SK-N-SH (cell line): ENCODE data around the gene CREB5. TPM values are rescaled to one million over a fixed set of nuclear protein-coding genes. Genes with fewer than 3 reads are reported as not detected.

Experiments
- CTCF ChIA-PET: fragments of 300-600, 350-600 bp; formaldehyde crosslinking; extraction: SDS; loops from one replicate; lab custom pipeline; 2021; lab: Yijun Ruan, JAX
- POLR2A ChIA-PET: fragments of 350-600 bp; sonication (Branson Sonifier 250); formaldehyde crosslinking; extraction: SDS; loops from one replicate; lab custom pipeline; 2020; ENCODE audit warnings: antibody characterized with exemption, inconsistent platforms; lab: Yijun Ruan, JAX
- DNase-seq: peaks from one replicate; pipeline ENCODE4 v3.0.0; 2012
- H2AFZ ChIP-seq: fragments of 200-600 bp; sonication (generic); 2 replicates; pipeline ENCODE4 v1.8.1; 2016; ENCODE audit warnings: antibody characterized with exemption, mild to moderate bottlenecking, low read depth
- H3F3A ChIP-seq: fragments of 200-600 bp; sonication (generic); replicated peaks from 2 replicates; pipeline ENCODE3; 2016; ENCODE audit warnings: antibody characterized with exemption, mild to moderate bottlenecking; ENCODE audit not compliant: insufficient read depth
- H3K27ac ChIP-seq, 2 experiments: fragments of 200-500 bp in 1 of 2; fragments of 200-600 bp in 1 of 2; sonication (Bioruptor generic) in 1 of 2; sonication (generic), shearing (Covaris generic) in 1 of 2; 2 replicates each; pipeline versions ENCODE4 v1.5.1 to v1.6.1; 2014 to 2016; ENCODE audit warnings: low read depth in 2 of 2, inconsistent platforms in 1 of 2, low read length in 1 of 2, mild to moderate bottlenecking in 1 of 2, mixed read lengths in 1 of 2
- H3K27me3 ChIP-seq: fragments of 200-600 bp; sonication (generic), shearing (Covaris generic); 2 replicates; pipeline ENCODE4 v1.6.1; 2016; ENCODE audit warnings: mixed run types; ENCODE audit not compliant: insufficient read depth
- H3K36me3 ChIP-seq, 2 experiments: fragments of 200-500 bp in 1 of 2; fragments of 200-600 bp in 1 of 2; sonication (Bioruptor generic) in 1 of 2; sonication (generic) in 1 of 2; replicated peaks in 1 of 2; 2 replicates each; pipeline versions ENCODE3 to v1.5.1; 2014 to 2016; ENCODE audit warnings: low read length in 1 of 2, mild to moderate bottlenecking in 1 of 2; ENCODE audit not compliant: insufficient read depth in 2 of 2, control insufficient read depth in 1 of 2
- H3K4me1 ChIP-seq, 2 experiments: fragments of 200-500 bp in 1 of 2; fragments of 200-600 bp in 1 of 2; sonication (Bioruptor generic) in 1 of 2; sonication (generic), shearing (Covaris generic) in 1 of 2; 2 replicates each; pipeline versions ENCODE4 v1.5.1 to v1.6.1; 2014 to 2016; ENCODE audit warnings: low read depth in 1 of 2, low read length in 1 of 2, mixed run types in 1 of 2; ENCODE audit not compliant: insufficient read depth in 2 of 2, control insufficient read depth in 1 of 2
- H3K4me2 ChIP-seq: fragments of 200-600 bp; sonication (generic), shearing (Covaris generic); 2 replicates; pipeline ENCODE4 v1.6.1; 2017; ENCODE audit warnings: mixed run types
- H3K4me3 ChIP-seq, 2 experiments: fragments of 200-500 bp in 1 of 2; fragments of 200-600 bp in 1 of 2; sonication (Bioruptor generic) in 1 of 2; sonication (generic), shearing (Covaris generic) in 1 of 2; 2 replicates each; pipeline versions ENCODE4 v1.5.1 to v1.8.1; 2014 to 2016; ENCODE audit warnings: low read depth in 2 of 2, inconsistent platforms in 1 of 2, low read length in 1 of 2, mild to moderate bottlenecking in 1 of 2, mixed read lengths in 1 of 2, moderate library complexity in 1 of 2
- H3K79me2 ChIP-seq: fragments of 200-600 bp; sonication (generic); 2 replicates; pipeline ENCODE4 v1.8.1; 2017; ENCODE audit warnings: mild to moderate bottlenecking; ENCODE audit not compliant: insufficient read depth
- H3K9ac ChIP-seq: fragments of 200-600 bp; sonication (generic); 2 replicates; pipeline ENCODE4 v1.6.1; 2017; ENCODE audit warnings: mixed run types
- H3K9me2 ChIP-seq: fragments of 200-600 bp; sonication (generic); 2 replicates; pipeline ENCODE4 v1.6.1; 2017; ENCODE audit warnings: mixed run types
- H3K9me3 ChIP-seq: fragments of 200-600 bp; sonication (generic); 2 replicates; pipeline ENCODE4 v1.6.1; 2017; ENCODE audit warnings: mixed run types, mild to moderate bottlenecking, moderate library complexity
- H4K20me1 ChIP-seq: fragments of 200-600 bp; sonication (generic); 2 replicates; pipeline ENCODE4 v1.6.1; 2017; ENCODE audit warnings: mild to moderate bottlenecking, mixed run types; ENCODE audit not compliant: insufficient read depth
- CHD2 ChIP-seq: fragments of 150-350 bp; IDR thresholded peaks from 2 replicates; pipeline ENCODE4 v1.6.1; 2018; ENCODE audit warnings: low read length; ENCODE audit not compliant: partially characterized antibody
- EP300 ChIP-seq, 2 experiments: IDR thresholded peaks; 2 replicates each; pipeline versions ENCODE4 v1.4.0 to v1.6.1; 2012; ENCODE audit warnings: borderline replicate concordance in 1 of 2, low read depth in 1 of 2, low read length in 1 of 2
- EZH2phosphoT487 ChIP-seq: fragments of 200-600 bp; sonication (generic); IDR thresholded peaks from 2 replicates; pipeline ENCODE4 v1.6.1; 2017; ENCODE audit warnings: low read depth, mixed run types, mild to moderate bottlenecking, antibody characterized with exemption, moderate library complexity, borderline replicate concordance
- FOXM1 ChIP-seq: IDR thresholded peaks from 2 replicates; pipeline ENCODE4 v1.4.0; 2012; ENCODE audit warnings: low read depth, mild to moderate bottlenecking
- GABPA ChIP-seq: IDR thresholded peaks from 2 replicates; pipeline ENCODE4 v1.4.0; 2012; ENCODE audit warnings: low read depth, mild to moderate bottlenecking
- JUND ChIP-seq: IDR thresholded peaks from 2 replicates; pipeline ENCODE4 v1.4.0; 2012
- MAX ChIP-seq: IDR thresholded peaks from 2 replicates; pipeline ENCODE4 v1.4.0; 2012; ENCODE audit warnings: low read depth
- MXI1 ChIP-seq: IDR thresholded peaks from 2 replicates; pipeline ENCODE4 v1.6.1; 2012; ENCODE audit warnings: mild to moderate bottlenecking, low read depth, low read length, improper control_type of control experiment
- NRF1 ChIP-seq: IDR thresholded peaks from 2 replicates; pipeline ENCODE4 v1.6.1; 2012; ENCODE audit warnings: low read depth, mild to moderate bottlenecking, low read length
- POLR2AphosphoS5 ChIP-seq: IDR thresholded peaks from 2 replicates; pipeline ENCODE4 v1.6.1; 2012; ENCODE audit warnings: low read depth, low read length
- RXRA ChIP-seq: IDR thresholded peaks from 2 replicates; pipeline ENCODE4 v1.4.0; 2012; ENCODE audit warnings: low read depth, mild to moderate bottlenecking, borderline replicate concordance
- SMC3 ChIP-seq: IDR thresholded peaks from 2 replicates; pipeline ENCODE4 v1.6.1; 2012; ENCODE audit warnings: low read depth, low read length, improper control_type of control experiment
- TCF12 ChIP-seq: IDR thresholded peaks from 2 replicates; pipeline ENCODE4 v1.4.0; 2012
- TEAD4 ChIP-seq: IDR thresholded peaks from 2 replicates; pipeline ENCODE4 v1.4.0; 2012; ENCODE audit warnings: mild to moderate bottlenecking, borderline replicate concordance; ENCODE audit not compliant: insufficient read depth
- USF2 ChIP-seq: fragments of 150-350 bp; IDR thresholded peaks from 2 replicates; pipeline ENCODE4 v1.6.1; 2017; ENCODE audit warnings: antibody characterized with exemption, low read length, low read depth, borderline replicate concordance
- YY1 ChIP-seq: IDR thresholded peaks from 2 replicates; pipeline ENCODE4 v1.4.0; 2012; ENCODE audit warnings: low read depth, mild to moderate bottlenecking
- ZBTB33 ChIP-seq: IDR thresholded peaks from 2 replicates; pipeline ENCODE4 v1.4.0; 2012; ENCODE audit warnings: low read depth, borderline replicate concordance
- WGBS: methylation state at CpG from one replicate; pipeline ENCODE4 v1.1.6; 2017; ENCODE audit warnings: low lambda C conversion rate; 5-methylcytosine and 5-hydroxymethylcytosine counted together
- polyA plus RNA-seq, 3 experiments: library from polyadenylated mRNA; depleted of rRNA; stranded (reverse); fragments of >200 nt; gene quantifications; 2 replicates each; pipeline ENCODE4 v1.2.3, GENCODE V29; 2012
- TF ChIP-seq, protein P1 (sequence below): fragments of 150-350 bp; IDR thresholded peaks from 2 replicates; pipeline ENCODE4 v1.6.1; 2016; ENCODE audit warnings: mild to moderate bottlenecking, low read depth, low read length
- TF ChIP-seq, protein P2 (sequence below): fragments of 200-600 bp; sonication (generic); IDR thresholded peaks from 2 replicates; pipeline ENCODE4 v1.6.1; 2017; ENCODE audit warnings: antibody characterized with exemption, mild to moderate bottlenecking, moderate library complexity

Gene CREB5
- polyA plus RNA-seq, 1 of the 3 experiments (the other 2 are of a cell fraction) = 19.3 TPM

- ChIA-PET CTCF (interaction anchor here (0.6 to 2.7 kb wide), 2 partner anchors 11 to 50 kb away, joined by 3 to 9 read pairs; no protein-coding TSS in a partner anchor), POLR2A (no interaction called here)
- Histone ChIP-seq H3K9me2 (no peaks in the 10 kb centered on the region), H3K4me3 (no peak overlapping the region), H3K79me2 (no peaks in the 10 kb centered on the region), H3K9me3 (no peaks in the 10 kb centered on the region), H4K20me1 (no peaks in the 10 kb centered on the region), H3K9ac (no peak overlapping the region), H2AFZ (no peak overlapping the region), H3K4me1 (peaks cover 0 to 4% of the 10 kb centered on the region in 2 experiments; a peak in 1 of 4 replicates), H3K4me2 (no peak overlapping the region), H3F3A (no peaks in the 10 kb centered on the region), H3K27me3 (no peaks in the 10 kb centered on the region; the same call in 1 of the 2 replicates), H3K27ac (no peak overlapping the region), H3K36me3 (no peaks in the 10 kb centered on the region)
- no peak for DNase-seq
- WGBS = 84% methylated on average over 5 of the region's 5 CpGs
- TF ChIP-seq SMC3 (no peak), RXRA (no peak), POLR2AphosphoS5 (no peak), TEAD4 (no peak)
These were observed 187.1 kb downstream of the CREB5 start for GRCh38 chr7:28599411-28599810.

GRCh38 chr7:28602282-28602681 is 190.0 kb downstream of the CREB5 start:
- Histone ChIP-seq H2AFZ (no peak overlapping the region), H3K27ac (no peak overlapping the region), H3K4me1 (peaks cover 0 to under 1% of the 10 kb centered on the region in 2 experiments; a peak in 1 of 4 replicates), H3K27me3 (no peaks in the 10 kb centered on the region; the same call in 1 of the 2 replicates), H3F3A (no peaks in the 10 kb centered on the region), H3K9me2 (no peaks in the 10 kb centered on the region), H3K4me3 (no peak overlapping the region), H3K9me3 (no peaks in the 10 kb centered on the region), H3K9ac (no peak overlapping the region), H3K4me2 (no peak overlapping the region), H3K36me3 (no peaks in the 10 kb centered on the region), H4K20me1 (no peaks in the 10 kb centered on the region), H3K79me2 (no peaks in the 10 kb centered on the region)
- TF ChIP-seq NRF1 = no peak
- TF ChIP-seq EZH2phosphoT487 = no peak
- no peak for TF ChIP-seq YY1
- TF ChIP-seq USF2 = no peak
- no peak for TF ChIP-seq MAX
- no peak for TF ChIP-seq FOXM1
- no peak for TF ChIP-seq EP300 (IDR thresholded peaks at IDR 0.05; ENCODE audit: borderline replicate concordance in 1 of 2, low read depth in 1 of 2, low read length in 1 of 2)
- TF ChIP-seq, protein P1, sequence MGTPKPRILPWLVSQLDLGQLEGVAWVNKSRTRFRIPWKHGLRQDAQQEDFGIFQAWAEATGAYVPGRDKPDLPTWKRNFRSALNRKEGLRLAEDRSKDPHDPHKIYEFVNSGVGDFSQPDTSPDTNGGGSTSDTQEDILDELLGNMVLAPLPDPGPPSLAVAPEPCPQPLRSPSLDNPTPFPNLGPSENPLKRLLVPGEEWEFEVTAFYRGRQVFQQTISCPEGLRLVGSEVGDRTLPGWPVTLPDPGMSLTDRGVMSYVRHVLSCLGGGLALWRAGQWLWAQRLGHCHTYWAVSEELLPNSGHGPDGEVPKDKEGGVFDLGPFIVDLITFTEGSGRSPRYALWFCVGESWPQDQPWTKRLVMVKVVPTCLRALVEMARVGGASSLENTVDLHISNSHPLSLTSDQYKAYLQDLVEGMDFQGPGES = no peak
- TF ChIP-seq CHD2 = no peak
- no peak for TF ChIP-seq POLR2AphosphoS5
- TF ChIP-seq JUND = no peak
- TF ChIP-seq TCF12 = no peak
- no peak for TF ChIP-seq ZBTB33
- no peak for TF ChIP-seq GABPA
- TF ChIP-seq MXI1 = no peak
- TF ChIP-seq, protein P2, sequence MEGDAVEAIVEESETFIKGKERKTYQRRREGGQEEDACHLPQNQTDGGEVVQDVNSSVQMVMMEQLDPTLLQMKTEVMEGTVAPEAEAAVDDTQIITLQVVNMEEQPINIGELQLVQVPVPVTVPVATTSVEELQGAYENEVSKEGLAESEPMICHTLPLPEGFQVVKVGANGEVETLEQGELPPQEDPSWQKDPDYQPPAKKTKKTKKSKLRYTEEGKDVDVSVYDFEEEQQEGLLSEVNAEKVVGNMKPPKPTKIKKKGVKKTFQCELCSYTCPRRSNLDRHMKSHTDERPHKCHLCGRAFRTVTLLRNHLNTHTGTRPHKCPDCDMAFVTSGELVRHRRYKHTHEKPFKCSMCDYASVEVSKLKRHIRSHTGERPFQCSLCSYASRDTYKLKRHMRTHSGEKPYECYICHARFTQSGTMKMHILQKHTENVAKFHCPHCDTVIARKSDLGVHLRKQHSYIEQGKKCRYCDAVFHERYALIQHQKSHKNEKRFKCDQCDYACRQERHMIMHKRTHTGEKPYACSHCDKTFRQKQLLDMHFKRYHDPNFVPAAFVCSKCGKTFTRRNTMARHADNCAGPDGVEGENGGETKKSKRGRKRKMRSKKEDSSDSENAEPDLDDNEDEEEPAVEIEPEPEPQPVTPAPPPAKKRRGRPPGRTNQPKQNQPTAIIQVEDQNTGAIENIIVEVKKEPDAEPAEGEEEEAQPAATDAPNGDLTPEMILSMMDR = no peak
- DNase-seq = no peak
- ChIA-PET CTCF (no interaction called here), POLR2A (no interaction called here)
- WGBS = 46% methylated on average over 3 of the region's 3 CpGs
